ENCODE measurements around the gene MINAR2. TPM values are rescaled to one million over a fixed set of nuclear protein-coding genes. Genes with fewer than 3 reads are reported as not detected.

Gene MINAR2
- total RNA-seq, 1 donor from 2014 or later: not detected

- intact Hi-C loops (cut with DNase I): no loop called here
- no peak for DNase-seq (ENCODE audit: extremely low spot score in 2 of 2)
- no peaks in the 10 kb centered on the region for H3K27me3 ChIP-seq
- H3K36me3 ChIP-seq: no peaks in the 10 kb centered on the region
- no peak for TF ChIP-seq POLR2A (IDR thresholded peaks at IDR 0.05)
- no peak for TF ChIP-seq POLR2AphosphoS5 (IDR thresholded peaks at IDR 0.05; ENCODE audit: insufficient read depth in 1 of 2, low read depth in 1 of 2)
- TF ChIP-seq CTCF (IDR thresholded peaks at IDR 0.05): no peak
- H3K4me1 ChIP-seq: no peaks in the 10 kb centered on the region
- no peak overlapping the region for H3K4me3 ChIP-seq
- no peak overlapping the region for H3K27ac ChIP-seq
- no peaks in the 10 kb centered on the region for H3K9me3 ChIP-seq
These were observed 56.8 kb downstream of the MINAR2 start for GRCh38 chr5:129804705-129805104.

- no peaks in the 10 kb centered on the region for H3K9me3 ChIP-seq
- intact Hi-C loops (cut with DNase I): no loop called here
- no peak for DNase-seq (ENCODE audit: extremely low spot score in 2 of 2)
- TF ChIP-seq CTCF (IDR thresholded peaks at IDR 0.05) (no peak), POLR2AphosphoS5 (IDR thresholded peaks at IDR 0.05; ENCODE audit: insufficient read depth in 1 of 2, low read depth in 1 of 2) (no peak), POLR2A (IDR thresholded peaks at IDR 0.05) (no peak)
- no peaks in the 10 kb centered on the region for H3K36me3 ChIP-seq
- H3K4me3 ChIP-seq: no peak overlapping the region
- H3K27ac ChIP-seq: no peak overlapping the region
- no peaks in the 10 kb centered on the region for H3K4me1 ChIP-seq
- H3K27me3 ChIP-seq: no peaks in the 10 kb centered on the region
These were observed 59.4 kb downstream of the MINAR2 start for GRCh38 chr5:129807162-129807814.

Other genes with a start within 250 kb of the MINAR2 start
- gene CHSY3, start 156.4 kb downstream of the MINAR2 start, total RNA-seq: 3.9 TPM

All from vagina (tissue), 2 donors.